Liver (tissue), 9 donors: ENCODE results near the gene CDK13. TPM values are rescaled to one million over a fixed set of nuclear protein-coding genes. Genes with fewer than 3 reads are reported as not detected.

Experiments used
- DNase-seq: peaks from one replicate; pipeline ENCODE4 v3.0.0-alpha.2; 2017; ENCODE audit warnings: low spot score
- H3K27ac ChIP-seq, 2 donors: one replicate each; pipeline ENCODE4 v1.7.0; 2013; ENCODE audit warnings: inconsistent platforms in 2 of 2, low read length in 2 of 2, control low read depth in 1 of 2, low read depth in 1 of 2, mild to moderate bottlenecking in 1 of 2
- H3K27me3 ChIP-seq, 4 donors: one replicate each; pipeline versions ENCODE4 v1.6.1 to v1.7.0; 2013; ENCODE audit warnings: low read length in 3 of 4, inconsistent platforms in 1 of 4, mild to moderate bottlenecking in 1 of 4, moderate library complexity in 1 of 4; ENCODE audit not compliant: control insufficient read depth in 4 of 4, insufficient read depth in 4 of 4
- H3K36me3 ChIP-seq, 4 donors: one replicate each; pipeline versions ENCODE4 v1.6.1 to v1.7.0; 2013; ENCODE audit warnings: low read length in 3 of 4, mild to moderate bottlenecking in 3 of 4, low read depth in 1 of 4, moderate library complexity in 1 of 4; ENCODE audit not compliant: control insufficient read depth in 4 of 4, insufficient read depth in 3 of 4
- H3K4me1 ChIP-seq, 4 donors: one replicate each; pipeline versions ENCODE4 v1.6.1 to v1.7.0; 2013; ENCODE audit warnings: low read length in 3 of 4, mild to moderate bottlenecking in 3 of 4, moderate library complexity in 1 of 4; ENCODE audit not compliant: control insufficient read depth in 4 of 4, insufficient read depth in 4 of 4
- H3K4me3 ChIP-seq, 3 donors: one replicate each; pipeline versions ENCODE4 v1.6.1 to v1.7.0; 2013; ENCODE audit warnings: low read length in 3 of 3, control low read depth in 1 of 3, low read depth in 1 of 3, mild to moderate bottlenecking in 1 of 3
- H3K9ac ChIP-seq, 2 donors: one replicate each; pipeline ENCODE4 v1.7.0; 2013; ENCODE audit warnings: low read length in 2 of 2, mild to moderate bottlenecking in 2 of 2, moderate library complexity in 2 of 2, control low read depth in 1 of 2, low read depth in 1 of 2
- H3K9me3 ChIP-seq, 4 donors: one replicate each; pipeline versions ENCODE4 v1.6.1 to v1.7.0; 2013; ENCODE audit warnings: low read length in 3 of 4; ENCODE audit not compliant: control insufficient read depth in 4 of 4
- EGR1 ChIP-seq, 2 donors: IDR thresholded peaks; 2 replicates each; pipeline ENCODE4 v1.6.1; 2016 to 2018; ENCODE audit warnings: antibody characterized with exemption in 2 of 2, low read depth in 2 of 2
- FOXA1 ChIP-seq: IDR thresholded peaks from 2 replicates; pipeline ENCODE4 v1.6.1; 2016; ENCODE audit warnings: antibody characterized with exemption
- FOXA2 ChIP-seq: IDR thresholded peaks from 2 replicates; pipeline ENCODE4 v1.6.1; 2016; ENCODE audit warnings: antibody characterized with exemption
- GABPA ChIP-seq, 2 donors: IDR thresholded peaks in 1 of 2; conservative IDR thresholded peaks in 1 of 2; 2 replicates each; pipeline ENCODE4 v1.6.1; 2016; ENCODE audit warnings: antibody characterized with exemption in 2 of 2, mild to moderate bottlenecking in 1 of 2, moderate library complexity in 1 of 2
- HNF4A ChIP-seq, 2 donors: conservative IDR thresholded peaks; 2 replicates each; pipeline ENCODE4 v1.6.1; 2016; ENCODE audit warnings: antibody characterized with exemption in 2 of 2, mild to moderate bottlenecking in 2 of 2
- HNF4G ChIP-seq: IDR thresholded peaks from 2 replicates; pipeline ENCODE4 v1.6.1; 2016; ENCODE audit warnings: antibody characterized with exemption
- JUND ChIP-seq, 2 donors: IDR thresholded peaks; 2 replicates each; pipeline ENCODE4 v1.6.1; 2016; ENCODE audit warnings: antibody characterized with exemption in 2 of 2
- NR2F2 ChIP-seq: IDR thresholded peaks from 2 replicates; pipeline ENCODE4 v1.6.1; 2016; ENCODE audit warnings: antibody characterized with exemption
- RAD21 ChIP-seq, 2 donors: IDR thresholded peaks; 2 replicates each; pipeline ENCODE4 v1.6.1; 2016; ENCODE audit warnings: antibody characterized with exemption in 2 of 2, mild to moderate bottlenecking in 2 of 2
- RXRA ChIP-seq, 2 donors: IDR thresholded peaks; 2 replicates each; pipeline ENCODE4 v1.6.1; 2017 to 2018; ENCODE audit warnings: antibody characterized with exemption in 2 of 2, mild to moderate bottlenecking in 1 of 2
- SP1 ChIP-seq: IDR thresholded peaks from 2 replicates; pipeline ENCODE4 v1.6.1; 2018; ENCODE audit warnings: antibody characterized with exemption, mild to moderate bottlenecking
- TAF1 ChIP-seq: conservative IDR thresholded peaks from 2 replicates; pipeline ENCODE4 v1.6.1; 2016; ENCODE audit warnings: antibody characterized with exemption, mild to moderate bottlenecking
- YY1 ChIP-seq: IDR thresholded peaks from 2 replicates; pipeline ENCODE4 v1.6.1; 2016; ENCODE audit warnings: antibody characterized with exemption, mild to moderate bottlenecking
- WGBS: extraction: QIAGEN DNeasy Blood & Tissue Kit; methylation state at CpG from one replicate; pipeline ENCODE4 v1.1.7; 2013; 5-methylcytosine and 5-hydroxymethylcytosine counted together
- polyA plus RNA-seq, 2 donors: library from polyadenylated mRNA; stranded (reverse) in 1 of 2; unstranded in 1 of 2; fragments of 200-250 nt in 1 of 2; fragments of >200 nt in 1 of 2; fragmentation: Nextera tagmentation in 1 of 2; extraction: Ambion mirVana in 1 of 2; gene quantifications; one replicate each; pipeline versions ENCODE4 v1.2.1 to v1.2.3, GENCODE V29; 2013 to 2015
- total RNA-seq, 2 donors: library from RNA; depleted of rRNA; stranded (reverse); fragments of >200 nt; gene quantifications; one replicate each; pipeline ENCODE4 v1.2.3, GENCODE V29; 2014
- TF ChIP-seq, protein P1 (sequence below): IDR thresholded peaks from 2 replicates; pipeline ENCODE4 v1.6.1; 2016; ENCODE audit warnings: antibody characterized with exemption
- TF ChIP-seq, protein P2 (sequence below): fragments of 150-350 bp; IDR thresholded peaks from 2 replicates; pipeline ENCODE4 v1.5.1; 2017; ENCODE audit warnings: improper control_type of control experiment, low read depth, low read length; ENCODE audit not compliant: missing input control
- TF ChIP-seq, protein P3 (sequence below): IDR thresholded peaks from 2 replicates; pipeline ENCODE4 v1.6.1; 2016; ENCODE audit warnings: antibody characterized with exemption
- TF ChIP-seq, protein P4 (sequence below): IDR thresholded peaks from 2 replicates; pipeline ENCODE4 v1.6.1; 2016; ENCODE audit warnings: antibody characterized with exemption, mild to moderate bottlenecking
- TF ChIP-seq, protein P5 (sequence below): IDR thresholded peaks from 2 replicates; pipeline ENCODE4 v1.6.1; 2016; ENCODE audit warnings: antibody characterized with exemption
- donor health status: healthy.
- donor health status: healthy.
- donor health status: healthy.
- donor health status: healthy.
- donor health status: healthy.

CDK13 gene
- total and polyA plus RNA-seq, 4 donors: 8.8 to 51.1 (median 23.2) TPM

DNA sequence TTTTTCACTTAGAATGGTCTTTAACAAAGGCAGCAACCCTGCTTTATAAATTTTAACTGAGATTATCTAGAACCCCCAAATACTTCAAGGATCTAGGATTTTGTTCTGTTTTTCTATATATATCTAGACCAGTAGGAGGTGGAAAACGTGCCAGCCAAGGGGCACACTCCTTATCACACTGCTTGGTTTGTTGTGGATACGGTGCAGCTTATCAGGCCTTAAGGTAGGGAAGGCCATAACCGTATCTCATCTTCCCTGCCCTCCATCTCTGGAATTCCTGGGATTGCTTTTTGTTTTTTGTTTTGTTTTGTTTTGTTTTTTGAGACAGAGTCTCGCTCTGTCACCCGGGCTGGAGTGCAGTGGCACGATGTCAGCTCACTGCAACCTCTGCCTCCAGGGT lies 109.0 kb downstream of the CDK13 start:
- 92% methylated on average over 6 of the region's 6 CpGs for WGBS
- Histone ChIP-seq H3K27me3 (no peaks in the 10 kb centered on the region), H3K4me1 (no peaks in the 10 kb centered on the region), H3K4me3 (no peak overlapping the region), H3K9ac (no peak overlapping the region), H3K9me3 (no peaks in the 10 kb centered on the region), H3K27ac (no peak overlapping the region), H3K36me3 (peaks cover 0 to 12% (median 5%) of the 10 kb centered on the region in 4 donors)
- TF ChIP-seq, protein P1, sequence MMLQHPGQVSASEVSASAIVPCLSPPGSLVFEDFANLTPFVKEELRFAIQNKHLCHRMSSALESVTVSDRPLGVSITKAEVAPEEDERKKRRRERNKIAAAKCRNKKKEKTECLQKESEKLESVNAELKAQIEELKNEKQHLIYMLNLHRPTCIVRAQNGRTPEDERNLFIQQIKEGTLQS: no peak
- no peak for TF ChIP-seq SP1
- no peak for TF ChIP-seq RAD21 (IDR thresholded peaks at IDR 0.05)
- no peak for TF ChIP-seq HNF4G
- TF ChIP-seq FOXA2: no peak
- TF ChIP-seq FOXA1: no peak
- no peak for TF ChIP-seq JUND (IDR thresholded peaks at IDR 0.05)
- TF ChIP-seq EGR1 (IDR thresholded peaks at IDR 0.05; ENCODE audit: low read depth in 2 of 2): no peak
- TF ChIP-seq, protein P2, sequence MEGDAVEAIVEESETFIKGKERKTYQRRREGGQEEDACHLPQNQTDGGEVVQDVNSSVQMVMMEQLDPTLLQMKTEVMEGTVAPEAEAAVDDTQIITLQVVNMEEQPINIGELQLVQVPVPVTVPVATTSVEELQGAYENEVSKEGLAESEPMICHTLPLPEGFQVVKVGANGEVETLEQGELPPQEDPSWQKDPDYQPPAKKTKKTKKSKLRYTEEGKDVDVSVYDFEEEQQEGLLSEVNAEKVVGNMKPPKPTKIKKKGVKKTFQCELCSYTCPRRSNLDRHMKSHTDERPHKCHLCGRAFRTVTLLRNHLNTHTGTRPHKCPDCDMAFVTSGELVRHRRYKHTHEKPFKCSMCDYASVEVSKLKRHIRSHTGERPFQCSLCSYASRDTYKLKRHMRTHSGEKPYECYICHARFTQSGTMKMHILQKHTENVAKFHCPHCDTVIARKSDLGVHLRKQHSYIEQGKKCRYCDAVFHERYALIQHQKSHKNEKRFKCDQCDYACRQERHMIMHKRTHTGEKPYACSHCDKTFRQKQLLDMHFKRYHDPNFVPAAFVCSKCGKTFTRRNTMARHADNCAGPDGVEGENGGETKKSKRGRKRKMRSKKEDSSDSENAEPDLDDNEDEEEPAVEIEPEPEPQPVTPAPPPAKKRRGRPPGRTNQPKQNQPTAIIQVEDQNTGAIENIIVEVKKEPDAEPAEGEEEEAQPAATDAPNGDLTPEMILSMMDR: no peak
- TF ChIP-seq TAF1: no peak
- no peak for TF ChIP-seq RXRA (IDR thresholded peaks at IDR 0.05)
- TF ChIP-seq HNF4A (conservative IDR thresholded peaks at IDR 0.05): no peak
- TF ChIP-seq, protein P3, sequence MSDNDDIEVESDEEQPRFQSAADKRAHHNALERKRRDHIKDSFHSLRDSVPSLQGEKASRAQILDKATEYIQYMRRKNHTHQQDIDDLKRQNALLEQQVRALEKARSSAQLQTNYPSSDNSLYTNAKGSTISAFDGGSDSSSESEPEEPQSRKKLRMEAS: no peak
- no peak for TF ChIP-seq YY1
- TF ChIP-seq, protein P4, sequence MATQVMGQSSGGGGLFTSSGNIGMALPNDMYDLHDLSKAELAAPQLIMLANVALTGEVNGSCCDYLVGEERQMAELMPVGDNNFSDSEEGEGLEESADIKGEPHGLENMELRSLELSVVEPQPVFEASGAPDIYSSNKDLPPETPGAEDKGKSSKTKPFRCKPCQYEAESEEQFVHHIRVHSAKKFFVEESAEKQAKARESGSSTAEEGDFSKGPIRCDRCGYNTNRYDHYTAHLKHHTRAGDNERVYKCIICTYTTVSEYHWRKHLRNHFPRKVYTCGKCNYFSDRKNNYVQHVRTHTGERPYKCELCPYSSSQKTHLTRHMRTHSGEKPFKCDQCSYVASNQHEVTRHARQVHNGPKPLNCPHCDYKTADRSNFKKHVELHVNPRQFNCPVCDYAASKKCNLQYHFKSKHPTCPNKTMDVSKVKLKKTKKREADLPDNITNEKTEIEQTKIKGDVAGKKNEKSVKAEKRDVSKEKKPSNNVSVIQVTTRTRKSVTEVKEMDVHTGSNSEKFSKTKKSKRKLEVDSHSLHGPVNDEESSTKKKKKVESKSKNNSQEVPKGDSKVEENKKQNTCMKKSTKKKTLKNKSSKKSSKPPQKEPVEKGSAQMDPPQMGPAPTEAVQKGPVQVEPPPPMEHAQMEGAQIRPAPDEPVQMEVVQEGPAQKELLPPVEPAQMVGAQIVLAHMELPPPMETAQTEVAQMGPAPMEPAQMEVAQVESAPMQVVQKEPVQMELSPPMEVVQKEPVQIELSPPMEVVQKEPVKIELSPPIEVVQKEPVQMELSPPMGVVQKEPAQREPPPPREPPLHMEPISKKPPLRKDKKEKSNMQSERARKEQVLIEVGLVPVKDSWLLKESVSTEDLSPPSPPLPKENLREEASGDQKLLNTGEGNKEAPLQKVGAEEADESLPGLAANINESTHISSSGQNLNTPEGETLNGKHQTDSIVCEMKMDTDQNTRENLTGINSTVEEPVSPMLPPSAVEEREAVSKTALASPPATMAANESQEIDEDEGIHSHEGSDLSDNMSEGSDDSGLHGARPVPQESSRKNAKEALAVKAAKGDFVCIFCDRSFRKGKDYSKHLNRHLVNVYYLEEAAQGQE: no peak
- no peak for TF ChIP-seq NR2F2
- TF ChIP-seq, protein P5, sequence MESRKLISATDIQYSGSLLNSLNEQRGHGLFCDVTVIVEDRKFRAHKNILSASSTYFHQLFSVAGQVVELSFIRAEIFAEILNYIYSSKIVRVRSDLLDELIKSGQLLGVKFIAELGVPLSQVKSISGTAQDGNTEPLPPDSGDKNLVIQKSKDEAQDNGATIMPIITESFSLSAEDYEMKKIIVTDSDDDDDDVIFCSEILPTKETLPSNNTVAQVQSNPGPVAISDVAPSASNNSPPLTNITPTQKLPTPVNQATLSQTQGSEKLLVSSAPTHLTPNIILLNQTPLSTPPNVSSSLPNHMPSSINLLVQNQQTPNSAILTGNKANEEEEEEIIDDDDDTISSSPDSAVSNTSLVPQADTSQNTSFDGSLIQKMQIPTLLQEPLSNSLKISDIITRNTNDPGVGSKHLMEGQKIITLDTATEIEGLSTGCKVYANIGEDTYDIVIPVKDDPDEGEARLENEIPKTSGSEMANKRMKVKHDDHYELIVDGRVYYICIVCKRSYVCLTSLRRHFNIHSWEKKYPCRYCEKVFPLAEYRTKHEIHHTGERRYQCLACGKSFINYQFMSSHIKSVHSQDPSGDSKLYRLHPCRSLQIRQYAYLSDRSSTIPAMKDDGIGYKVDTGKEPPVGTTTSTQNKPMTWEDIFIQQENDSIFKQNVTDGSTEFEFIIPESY: no peak
- no peak for TF ChIP-seq GABPA (IDR thresholded peaks at IDR 0.05 in 1 of 2, conservative IDR thresholded peaks at IDR 0.05 in 1 of 2)
- no peak for DNase-seq
